ENCODE data around the gene UROC1.

GRCh38 chr3:126442856-126443242 is 74.7 kb downstream of the UROC1 start:
- TF ChIP-seq CTCF (conservative IDR thresholded peaks at IDR 0.05; ENCODE audit: low read depth in 2 of 2) = no peak
- TF ChIP-seq EZH2 (IDR thresholded peaks at IDR 0.05; ENCODE audit: low read depth, unreplicated experiment) = no peak
- TF ChIP-seq REST (IDR thresholded peaks at IDR 0.05; ENCODE audit: unreplicated experiment) = no peak
